Upper lobe of left lung (tissue), 6 donors: ENCODE results near the gene B3GAT2. TPM values are rescaled to one million over a fixed set of nuclear protein-coding genes. Genes with fewer than 3 reads are reported as not detected.
A peak's percentile ranks its signal among the peaks of the same experiment; 100 is the strongest.

Source experiments
- ATAC-seq, 2 donors: fragments of 200-7000 bp; cut with Tn5 transposase; one replicate each; pipeline ENCODE4 v1.9.1; 2022; ENCODE audit warnings: mild to moderate bottlenecking in 2 of 2, moderate library complexity in 2 of 2; ENCODE audit not compliant: low FRiP score in 2 of 2
- DNase-seq, 2 donors: peaks; one replicate each; pipeline ENCODE4 v3.0.0-alpha.2; 2019 to 2020
- H3K27ac ChIP-seq, 4 donors: fragments of 200-600 bp; sonication (generic); one replicate each; pipeline ENCODE4 v1.5.1; 2016 to 2019
- H3K27me3 ChIP-seq, 4 donors: fragments of 200-600 bp; sonication (generic); one replicate each; pipeline ENCODE4 v1.5.1; 2017 to 2019
- H3K36me3 ChIP-seq, 4 donors: fragments of 200-600 bp; sonication (generic); one replicate each; pipeline ENCODE4 v1.5.1; 2016 to 2019
- H3K4me1 ChIP-seq, 4 donors: fragments of 200-600 bp; sonication (generic); one replicate each; pipeline ENCODE4 v1.5.1; 2018 to 2019
- H3K4me3 ChIP-seq, 4 donors: fragments of 200-600 bp; sonication (generic); one replicate each; pipeline ENCODE4 v1.5.1; 2017 to 2019; ENCODE audit warnings: mild to moderate bottlenecking in 2 of 4, moderate library complexity in 1 of 4
- H3K9me3 ChIP-seq, 4 donors: fragments of 200-600 bp; sonication (generic); one replicate each; pipeline ENCODE4 v1.5.1; 2018 to 2019
- CTCF ChIP-seq, 6 experiments: fragments of 450-650 bp in 4 of 6; fragments of 200-600 bp in 2 of 6; sonication (generic) in 2 of 6; IDR thresholded peaks; one replicate each; pipeline ENCODE4 v1.5.1; 2016 to 2019; ENCODE audit warnings: antibody characterized with exemption in 6 of 6
- EP300 ChIP-seq, 4 donors: sonication (generic); formaldehyde crosslinking; IDR thresholded peaks; one replicate each; pipeline ENCODE4 v1.5.1; 2017; ENCODE audit warnings: antibody characterized with exemption in 4 of 4, control low read depth in 2 of 4
- POLR2A ChIP-seq, 4 donors: fragments of 450-650 bp; IDR thresholded peaks; one replicate each; pipeline ENCODE4 v1.5.1; 2016 to 2017; ENCODE audit warnings: antibody characterized with exemption in 4 of 4, mild to moderate bottlenecking in 2 of 4
- POLR2AphosphoS5 ChIP-seq, 2 donors: sonication (generic); formaldehyde crosslinking; IDR thresholded peaks; one replicate each; pipeline ENCODE4 v1.5.1; 2017; ENCODE audit warnings: antibody characterized with exemption in 2 of 2
- WGBS, 2 donors: methylation state at CpG; one replicate each; pipeline ENCODE4 v1.1.5; 2017 to 2018; 5-methylcytosine and 5-hydroxymethylcytosine counted together
- total RNA-seq, 6 donors: library from RNA; depleted of rRNA in 4 of 6; stranded (reverse); fragments of >200 nt in 4 of 6; gene quantifications; one replicate each; pipeline versions ENCODE4 v1.1.0 to v1.2.1, GENCODE V29; 2016 to 2021
- donor health status: DM: no; HTN: no; CAD: no; lungs with moderate emphysema.
- donor health status: DM: no; HTN: yes; CAD: no; lungs with severe emphysema.

The B3GAT2 gene
- total RNA-seq, 6 donors from 2014 or later = 0.06 TPM; not detected in 5

GRCh38 chr6:70889270-70889669, 67.6 kb downstream of the B3GAT2 start:
- DNase-seq (no peak), ATAC-seq (no peak)
- H3K27ac ChIP-seq = no peak overlapping the region
- TF ChIP-seq CTCF (IDR thresholded peaks at IDR 0.05) (no peak), POLR2AphosphoS5 (IDR thresholded peaks at IDR 0.05) (no peak), EP300 (IDR thresholded peaks at IDR 0.05) (no peak), POLR2A (IDR thresholded peaks at IDR 0.05) (no peak)
- H3K4me3 ChIP-seq = no peak overlapping the region
- H3K36me3 ChIP-seq = no peaks in the 10 kb centered on the region
- WGBS, 2 donors = 87 to 95% methylated on average over 7 of the region's 7 CpGs
- H3K4me1 ChIP-seq = no peaks in the 10 kb centered on the region
- H3K27me3 ChIP-seq = no peaks in the 10 kb centered on the region
- H3K9me3 ChIP-seq = no peaks in the 10 kb centered on the region

GRCh38 chr6:70886661-70887060, 70.2 kb downstream of the B3GAT2 start:
- H3K9me3 ChIP-seq = no peaks in the 10 kb centered on the region
- no peaks in the 10 kb centered on the region for H3K36me3 ChIP-seq
- H3K27me3 ChIP-seq = no peaks in the 10 kb centered on the region
- peak in 1 of 2 donors; percentile 37 for ATAC-seq
- no peaks in the 10 kb centered on the region for H3K4me1 ChIP-seq
- no peak for DNase-seq
- TF ChIP-seq EP300 (IDR thresholded peaks at IDR 0.05) (no peak), CTCF (IDR thresholded peaks at IDR 0.05) (no peak), POLR2AphosphoS5 (IDR thresholded peaks at IDR 0.05) (no peak), POLR2A (IDR thresholded peaks at IDR 0.05) (no peak)
- WGBS, 2 donors = 90 to 100% methylated on average over 1 to 2 of the region's 2 CpGs
- H3K4me3 ChIP-seq = no peak overlapping the region
- no peak overlapping the region for H3K27ac ChIP-seq

GRCh38 chr6:70886071-70886470, 70.8 kb downstream of the B3GAT2 start:
- Histone ChIP-seq H3K4me1 (no peaks in the 10 kb centered on the region), H3K27ac (no peak overlapping the region), H3K36me3 (no peaks in the 10 kb centered on the region), H3K9me3 (no peaks in the 10 kb centered on the region), H3K27me3 (no peaks in the 10 kb centered on the region), H3K4me3 (no peak overlapping the region)
- no peak for TF ChIP-seq POLR2A (IDR thresholded peaks at IDR 0.05)
- no peak for TF ChIP-seq POLR2AphosphoS5 (IDR thresholded peaks at IDR 0.05)
- no peak for TF ChIP-seq CTCF (IDR thresholded peaks at IDR 0.05)
- no peak for TF ChIP-seq EP300 (IDR thresholded peaks at IDR 0.05)
- DNase-seq (no peak), ATAC-seq (no peak)
- WGBS, 2 donors = 89 to 90% methylated on average over 2 of the region's 2 CpGs

- H3K4me3 ChIP-seq = no peak overlapping the region
- H3K4me1 ChIP-seq = no peaks in the 10 kb centered on the region
- no peaks in the 10 kb centered on the region for H3K27me3 ChIP-seq
- ATAC-seq (peak; percentile 75 to 88), DNase-seq (peak; percentile 36 to 41)
- no peaks in the 10 kb centered on the region for H3K36me3 ChIP-seq
- H3K27ac ChIP-seq = no peak overlapping the region
- TF ChIP-seq POLR2A (IDR thresholded peaks at IDR 0.05) (no peak), POLR2AphosphoS5 (IDR thresholded peaks at IDR 0.05) (no peak), EP300 (IDR thresholded peaks at IDR 0.05) (no peak), CTCF (IDR thresholded peaks at IDR 0.05) (peak; percentile 78 to 92 (median 84))
- WGBS, 2 donors = 45% methylated on average over 17 of the region's 17 CpGs
- H3K9me3 ChIP-seq = no peaks in the 10 kb centered on the region
Measured at GRCh38 chr6:70884074-70884983, 72.5 kb downstream of the B3GAT2 start.
